Measurements from ENCODE around the gene ARHGAP42.

ARHGAP42 gene

DNA sequence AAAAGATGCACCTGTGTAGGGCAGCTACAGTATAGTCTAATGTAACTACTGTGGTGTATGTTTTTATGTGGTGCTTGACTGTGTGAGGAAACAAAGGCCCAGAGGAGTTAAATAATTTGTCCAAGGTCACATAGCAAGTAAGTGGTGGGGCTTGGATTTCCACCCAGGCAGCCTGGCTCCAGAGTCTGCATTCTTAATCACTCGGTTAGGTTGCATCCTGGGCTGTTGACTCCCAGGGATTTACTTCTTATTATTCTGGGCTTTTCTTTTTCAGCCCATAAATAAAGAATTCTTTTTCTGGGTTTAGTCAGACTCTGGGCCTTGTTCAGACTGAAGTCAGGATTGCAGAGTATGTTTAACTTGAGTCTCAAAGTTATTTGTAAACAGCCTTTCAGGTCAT lies 82.1 kb downstream of the ARHGAP42 start:
- no peak for DNase-seq

DNA sequence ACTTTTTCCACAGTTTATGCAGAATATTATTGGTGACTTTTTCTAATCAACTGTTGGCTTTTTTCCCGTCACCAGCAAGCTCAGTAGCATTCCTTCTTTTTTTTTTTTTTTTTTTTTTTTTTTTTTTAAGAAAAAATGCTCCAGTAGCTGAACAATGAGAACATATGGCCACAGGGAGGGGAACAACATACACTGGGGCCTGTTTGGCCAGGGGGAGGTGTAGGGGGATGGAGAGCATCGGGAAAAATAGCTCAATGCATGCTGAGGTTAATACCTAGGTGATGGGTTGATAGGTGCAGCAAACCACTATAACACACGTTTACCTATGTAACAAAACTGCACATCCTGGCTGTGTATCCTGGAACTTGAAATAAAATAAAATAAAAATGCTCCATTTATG lies 82.5 kb downstream of the ARHGAP42 start:
- DNase-seq, result no peak

DNA sequence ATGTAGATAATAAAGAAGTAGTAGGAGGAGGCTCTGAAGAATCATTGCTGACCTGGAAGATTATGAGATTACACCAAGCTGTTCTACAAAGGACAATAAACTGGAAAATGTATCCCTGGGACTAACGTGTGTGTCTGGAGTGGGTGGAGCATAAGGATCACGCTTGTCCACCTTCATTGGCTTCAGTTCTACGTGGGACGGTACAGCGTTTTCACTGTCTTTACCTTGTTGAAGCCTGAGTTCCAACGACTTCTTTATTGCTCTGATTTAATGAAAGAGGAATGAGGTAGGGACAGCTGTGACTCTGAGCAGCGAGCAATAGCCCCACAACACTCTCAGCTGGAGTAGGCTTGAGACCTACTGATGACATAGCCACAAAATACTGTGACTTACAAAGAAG lies 87.0 kb downstream of the ARHGAP42 start:
- DNase-seq, result no peak

DNA sequence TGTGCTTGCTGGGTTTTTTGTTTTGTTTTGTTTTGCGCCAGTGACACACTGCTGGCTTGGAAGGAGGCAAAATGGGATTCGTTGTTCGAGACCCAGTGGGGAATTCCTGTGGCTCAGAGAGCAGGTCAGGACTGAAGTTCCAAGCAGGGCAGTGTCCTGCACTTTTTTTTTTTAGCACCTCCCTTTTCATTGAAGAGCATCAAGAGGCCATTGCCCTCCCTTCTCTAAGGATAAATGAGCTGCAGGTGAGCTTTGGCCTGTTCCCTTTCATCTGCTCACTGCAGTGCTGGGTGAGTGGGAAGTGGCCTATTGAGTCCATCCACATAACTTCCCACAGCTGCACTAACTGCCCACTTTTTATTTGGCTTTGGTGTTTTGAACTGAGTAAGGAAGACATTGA lies 87.8 kb downstream of the ARHGAP42 start:
- no peak for DNase-seq

DNA sequence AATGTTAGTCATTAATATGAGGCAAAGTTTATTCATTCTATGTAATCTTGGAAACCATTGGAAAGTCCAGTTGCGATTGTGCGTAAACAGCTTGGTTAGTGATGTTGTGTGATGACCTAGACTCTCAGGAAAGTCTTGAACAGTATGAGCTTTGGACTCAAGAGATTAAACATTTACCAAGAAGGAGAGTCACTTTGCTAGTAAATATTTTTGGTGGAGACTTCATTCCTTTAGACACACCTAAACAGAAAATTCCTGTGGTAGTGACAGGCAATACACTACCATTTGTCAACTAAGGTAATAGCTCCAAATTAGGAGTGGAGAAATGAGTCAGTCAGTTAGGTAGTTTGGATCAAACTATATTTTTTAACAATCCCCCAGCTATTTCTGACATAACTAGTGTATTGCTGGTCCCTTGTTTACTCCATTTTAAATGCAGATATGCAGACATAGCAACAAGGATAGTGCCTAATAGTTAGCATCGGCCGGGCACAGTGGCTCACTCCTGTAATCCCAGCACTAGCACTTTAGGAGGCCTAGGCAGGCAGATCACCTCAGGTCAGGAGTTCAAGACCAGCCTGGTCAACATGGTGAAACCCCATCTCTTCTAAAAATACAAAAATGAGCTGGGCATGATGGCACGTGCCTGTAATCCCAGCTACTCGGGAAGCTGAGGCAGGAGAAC lies 89.3 kb downstream of the ARHGAP42 start:
- DNase-seq, result no peak

DNA sequence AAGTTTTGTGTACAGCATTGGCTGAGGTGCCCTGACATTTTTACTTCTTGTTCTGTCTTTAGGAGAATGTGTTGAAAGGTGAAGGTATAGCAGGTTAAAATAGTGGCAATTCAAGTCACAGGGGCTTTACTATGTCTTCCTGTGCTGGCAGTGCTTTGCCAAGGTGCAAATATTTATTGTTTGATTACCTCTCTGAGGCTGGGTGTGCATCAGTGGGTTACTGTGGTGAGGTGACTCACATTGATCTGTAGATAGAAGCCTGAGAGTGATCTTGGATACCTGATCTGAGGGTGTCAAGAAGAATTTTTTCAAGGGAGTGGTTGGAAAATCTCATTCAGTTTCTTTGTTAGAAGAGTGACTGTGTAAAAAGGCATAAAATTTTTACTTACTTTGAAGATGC lies 90.0 kb downstream of the ARHGAP42 start:
- no peak for DNase-seq

DNA sequence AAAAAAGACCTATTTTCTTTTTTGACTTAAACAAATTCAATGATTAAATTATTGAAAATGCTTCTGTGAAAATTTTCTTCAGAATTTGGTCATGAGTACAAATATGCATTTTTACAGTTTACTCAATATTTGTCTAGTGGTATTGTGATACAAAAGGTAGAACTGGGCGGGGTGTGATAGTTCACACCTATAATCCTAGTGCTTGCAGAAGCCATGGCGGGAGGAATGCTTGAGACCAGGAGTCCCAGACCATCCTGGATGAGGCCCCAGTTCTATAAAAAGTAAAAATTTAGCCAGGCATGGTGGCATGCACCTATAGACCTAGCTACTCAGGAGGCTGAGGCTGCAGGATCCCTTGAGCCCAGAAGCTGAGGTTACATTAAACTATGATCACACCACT lies 90.6 kb downstream of the ARHGAP42 start:
- no peak for DNase-seq

DNA sequence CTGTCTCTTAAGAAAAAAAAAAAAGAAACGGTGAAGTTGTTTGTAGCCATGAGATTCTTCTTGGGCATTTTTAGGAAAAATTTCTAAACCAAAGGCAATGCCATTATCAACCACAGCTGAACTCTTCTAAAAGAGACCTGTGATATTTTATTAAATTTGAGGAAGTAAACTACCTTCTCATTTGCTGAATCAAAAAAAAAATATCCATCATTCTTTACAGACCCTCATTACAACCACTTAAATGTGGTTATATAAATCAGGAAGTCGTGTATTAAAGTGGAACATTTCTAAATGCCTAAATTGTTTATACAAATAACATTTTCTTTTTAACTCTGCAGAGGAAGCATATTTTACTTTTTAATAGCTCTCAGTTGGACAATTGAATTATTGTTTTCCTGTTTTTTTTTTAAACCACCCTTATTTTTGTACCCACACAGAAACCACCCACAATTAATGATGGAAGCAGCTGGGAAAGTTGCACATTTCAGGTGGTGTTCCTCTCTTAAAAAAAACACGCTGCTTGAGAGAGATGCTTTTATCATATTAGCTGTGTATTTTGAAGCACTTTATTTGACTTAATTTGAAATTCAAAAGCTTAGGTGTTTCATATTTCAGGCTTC lies 91.2 kb downstream of the ARHGAP42 start:
- no peak for DNase-seq

DNA sequence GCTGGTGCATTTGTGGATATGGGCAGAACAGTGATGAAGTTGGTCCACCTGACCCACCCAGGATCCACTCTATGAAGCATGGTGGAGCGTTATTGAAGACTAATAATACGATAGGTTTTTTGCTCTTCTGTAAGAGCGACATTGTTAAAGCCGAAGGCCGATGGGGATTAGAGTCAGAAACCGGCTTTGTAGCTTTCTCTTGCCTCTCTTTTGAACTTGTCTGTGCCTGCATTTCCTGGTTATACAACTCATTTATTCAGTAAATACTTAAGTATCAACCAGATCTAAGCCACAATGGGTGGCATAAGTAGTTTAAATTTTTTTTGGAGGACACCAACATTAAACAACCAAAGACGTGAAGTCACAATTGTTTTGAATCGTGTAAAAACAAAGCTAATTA lies 93.4 kb downstream of the ARHGAP42 start:
- no peak for DNase-seq

DNA sequence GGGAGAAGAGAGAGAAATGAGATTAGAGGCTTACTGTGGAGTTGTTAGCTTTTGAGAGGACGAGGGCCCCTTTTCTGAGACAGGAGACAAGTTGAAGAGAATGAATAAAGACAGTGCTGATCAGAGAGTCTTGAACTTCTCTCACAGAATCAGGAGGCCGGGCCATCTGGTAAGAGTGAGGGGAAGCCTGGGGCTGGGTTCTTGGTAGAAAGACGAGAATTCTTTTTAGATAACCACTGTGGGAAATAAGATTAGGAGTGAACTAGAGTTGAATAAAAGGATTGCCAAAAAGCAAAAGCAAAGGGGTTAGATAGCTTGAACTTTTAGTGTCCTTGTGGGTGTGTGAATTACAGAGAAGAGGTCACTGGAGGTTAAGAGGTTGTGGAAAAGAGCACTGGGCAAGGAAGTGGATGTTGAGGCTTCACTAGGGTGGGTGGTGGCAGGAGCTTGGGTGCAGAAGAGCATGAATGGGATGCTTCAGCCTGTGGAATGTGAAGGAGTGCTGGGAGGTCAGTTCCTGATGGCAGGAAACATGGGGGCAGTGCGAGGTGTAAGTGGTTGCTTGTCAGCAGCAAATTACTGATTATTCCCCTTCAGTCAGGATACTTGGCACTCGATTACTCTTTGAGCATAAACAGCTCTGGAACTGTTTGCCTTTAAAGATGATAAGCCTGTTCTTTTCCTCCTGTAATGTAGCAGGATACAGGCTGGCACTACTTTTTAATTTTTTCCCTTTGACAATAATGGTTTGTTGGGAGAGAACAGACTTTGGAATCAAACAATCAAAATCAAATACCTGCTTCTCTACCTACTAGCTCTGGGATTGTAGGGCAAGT lies 98.3 kb downstream of the ARHGAP42 start:
- DNase-seq, result no peak

DNA sequence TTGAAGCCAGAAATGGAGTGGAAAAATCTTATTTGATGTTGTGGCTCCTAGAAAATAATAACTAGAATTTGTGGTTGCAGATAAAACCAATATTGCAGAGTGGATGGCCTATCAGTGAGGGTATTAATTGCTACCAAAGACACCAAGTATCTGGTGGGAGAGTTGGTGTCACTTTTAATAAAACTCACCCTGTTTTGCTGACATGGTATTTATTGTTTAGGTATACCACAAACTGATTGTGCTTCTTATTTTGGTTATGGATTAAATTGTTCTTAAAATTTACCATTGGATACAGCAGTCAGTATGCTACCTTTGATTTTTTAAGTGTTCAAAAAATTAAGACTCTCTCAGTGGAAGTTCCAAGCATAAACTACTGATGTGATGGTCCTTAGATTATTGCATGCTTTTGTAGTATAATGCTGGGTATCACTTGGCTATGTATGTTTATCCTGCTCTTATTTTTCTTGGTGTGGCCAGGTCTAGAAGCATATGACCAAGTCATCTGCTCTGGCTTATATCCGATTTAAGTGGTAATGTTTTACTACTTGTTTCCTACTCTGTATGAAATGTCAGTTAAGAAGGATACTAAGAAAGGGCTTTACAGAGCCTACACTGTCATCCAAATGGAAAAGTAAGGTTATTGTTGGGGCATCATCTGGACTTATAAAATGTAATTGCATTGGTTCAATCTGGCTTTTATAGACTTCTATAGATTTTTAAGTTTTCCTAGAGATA lies 101.6 kb downstream of the ARHGAP42 start:
- DNase-seq, result no peak

DNA sequence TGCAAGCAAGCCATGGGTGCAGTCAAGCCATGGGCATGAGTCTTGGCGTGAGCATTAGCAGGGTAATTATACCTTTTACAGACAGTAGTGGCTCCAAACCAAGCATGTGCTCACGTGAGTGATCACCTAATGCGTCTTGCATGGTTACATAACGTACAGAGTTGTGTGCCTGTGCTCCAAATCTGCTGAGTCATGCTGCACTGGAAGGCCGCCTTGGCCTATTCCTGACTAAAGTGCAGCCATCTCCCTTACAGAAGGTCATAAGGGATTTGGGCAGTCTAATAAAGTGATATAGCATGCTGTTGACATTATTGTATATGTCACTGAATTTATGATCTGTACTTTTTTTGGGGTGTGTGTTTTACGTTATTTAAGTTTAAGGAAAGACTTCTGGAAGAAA lies 102.4 kb downstream of the ARHGAP42 start:
- no peak for DNase-seq

DNA sequence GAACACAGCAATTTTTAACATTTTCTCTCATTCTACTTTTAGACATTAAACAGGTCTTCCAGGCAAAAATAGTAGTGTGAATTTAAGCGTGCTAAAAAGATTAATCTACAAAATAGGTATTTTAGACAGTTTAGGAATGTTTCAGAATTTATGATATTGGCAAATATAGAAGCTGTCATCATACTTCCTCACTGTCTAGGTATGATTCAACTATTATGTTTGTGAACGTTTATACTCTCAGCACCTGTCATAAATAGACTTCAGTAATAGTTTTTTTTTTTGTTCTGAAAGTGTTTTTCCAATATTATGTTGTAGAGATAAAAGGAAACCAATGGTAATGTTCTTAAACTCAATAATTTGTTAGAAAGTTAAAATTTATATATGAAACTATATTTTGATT lies 103.0 kb downstream of the ARHGAP42 start:
- no peak for DNase-seq

DNA sequence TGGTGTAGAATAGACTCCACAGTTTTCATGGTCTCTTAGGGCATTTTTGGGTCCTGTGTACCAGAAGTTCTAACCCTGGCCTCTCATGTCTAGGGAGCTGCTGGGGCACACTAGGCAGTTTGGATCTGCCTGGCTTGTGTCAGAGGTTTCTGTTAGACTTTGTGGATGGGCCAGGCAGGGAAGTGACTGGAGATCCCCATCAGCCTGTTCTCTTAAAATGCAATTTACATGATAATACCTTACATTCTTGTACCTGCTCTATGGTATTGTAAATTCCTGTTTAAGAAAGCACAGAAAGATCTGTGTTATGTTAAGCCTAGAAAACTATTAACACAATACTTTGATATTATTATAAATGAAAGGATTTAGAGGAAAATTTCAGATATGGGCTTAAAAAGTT lies 104.0 kb downstream of the ARHGAP42 start:
- no peak for DNase-seq

DNA sequence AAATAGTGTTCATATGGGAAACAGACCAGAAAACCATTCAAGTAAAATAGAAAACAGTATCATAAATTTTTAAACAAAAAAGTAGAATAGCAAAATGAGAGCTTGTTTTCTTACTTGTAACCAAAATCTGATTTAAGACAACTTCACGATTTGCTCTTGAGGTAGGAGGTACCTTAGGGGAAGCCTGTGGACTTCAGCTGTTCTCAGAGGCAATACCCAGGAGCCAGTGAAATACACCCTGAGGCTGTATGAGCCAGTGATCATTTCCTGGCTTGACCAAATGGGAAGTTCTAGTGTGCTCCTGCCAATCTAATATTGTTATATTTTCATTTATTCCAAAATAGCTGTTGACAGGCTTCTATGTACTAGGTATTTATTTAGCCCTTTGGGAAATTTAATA lies 104.8 kb downstream of the ARHGAP42 start:
- no peak for DNase-seq

DNA sequence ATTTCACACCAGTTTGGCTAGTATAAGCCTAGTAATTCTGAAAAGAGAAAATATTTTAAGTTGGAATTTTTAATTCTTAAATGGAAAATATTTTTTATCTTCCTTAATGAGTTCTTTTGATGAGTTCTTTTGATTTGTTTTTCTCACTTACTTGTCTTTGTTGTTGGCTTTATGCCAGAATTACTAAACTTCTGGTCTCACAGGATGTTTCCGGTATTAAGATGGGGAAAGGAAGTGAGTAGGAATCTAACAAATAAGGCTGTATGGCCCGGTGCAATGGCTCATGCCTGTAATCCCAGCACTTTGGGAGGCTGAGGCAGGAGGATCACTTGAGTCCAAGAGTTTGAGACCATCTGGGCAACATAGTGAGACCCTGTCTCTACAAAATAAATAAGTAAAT lies 106.4 kb downstream of the ARHGAP42 start:
- DNase-seq, result no peak

DNA sequence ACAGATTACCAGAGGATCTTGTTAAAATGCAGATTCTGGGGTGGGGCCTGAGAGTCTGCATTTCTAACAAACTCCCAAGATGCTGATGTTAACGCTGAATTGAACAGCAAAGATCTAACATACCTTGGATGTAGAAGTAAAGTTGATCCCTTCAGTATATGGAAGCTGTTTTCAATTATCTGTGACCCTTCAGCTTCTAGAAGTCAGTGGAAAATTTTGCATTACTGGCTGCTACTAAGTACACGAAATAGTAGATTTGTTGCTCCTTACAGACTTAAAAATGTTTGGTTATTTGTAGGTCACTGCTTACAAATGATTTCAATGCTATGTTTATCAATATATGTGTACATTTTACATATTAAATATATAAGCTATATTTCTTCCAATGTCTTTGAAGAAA lies 107.4 kb downstream of the ARHGAP42 start:
- DNase-seq, result no peak

DNA sequence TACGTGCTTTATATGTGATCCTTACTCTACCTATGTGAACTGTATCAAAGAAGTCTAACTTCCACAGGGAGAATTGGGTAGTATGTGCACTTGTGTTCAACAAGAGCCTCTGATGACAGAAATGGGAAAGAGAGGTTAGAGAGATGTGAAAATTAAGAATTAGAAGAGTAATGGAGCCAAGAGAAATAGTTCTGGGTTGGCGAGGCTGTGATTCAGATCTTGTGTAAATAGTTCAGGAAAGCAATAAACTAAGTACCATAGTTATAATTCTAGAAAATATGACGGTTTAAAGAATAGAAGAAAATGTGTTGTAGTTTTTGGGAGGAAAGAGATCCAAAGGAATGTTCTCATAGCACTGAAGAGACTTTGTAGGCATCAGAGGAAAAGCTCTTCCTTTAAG lies 112.4 kb downstream of the ARHGAP42 start:
- DNase-seq, result no peak

DNA sequence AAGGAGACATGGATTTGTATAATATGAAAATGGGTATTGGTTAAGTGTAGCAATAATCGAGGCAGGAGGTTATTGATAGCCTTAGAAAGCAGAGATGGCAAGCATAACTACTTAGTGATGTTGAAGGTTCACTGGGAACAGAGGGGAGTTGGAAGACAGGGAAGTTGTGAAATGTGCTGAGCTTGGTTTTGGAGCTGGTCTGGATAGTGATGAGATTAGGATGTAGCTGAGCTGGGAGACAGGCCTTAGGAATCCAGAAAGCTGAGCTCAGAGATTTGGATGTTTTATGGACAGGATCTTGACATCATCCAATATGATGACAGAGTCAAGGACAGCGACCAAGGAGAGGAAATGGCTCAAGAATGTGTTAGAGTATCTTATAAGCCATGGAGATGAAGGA lies 113.1 kb downstream of the ARHGAP42 start:
- DNase-seq, result no peak

DNA sequence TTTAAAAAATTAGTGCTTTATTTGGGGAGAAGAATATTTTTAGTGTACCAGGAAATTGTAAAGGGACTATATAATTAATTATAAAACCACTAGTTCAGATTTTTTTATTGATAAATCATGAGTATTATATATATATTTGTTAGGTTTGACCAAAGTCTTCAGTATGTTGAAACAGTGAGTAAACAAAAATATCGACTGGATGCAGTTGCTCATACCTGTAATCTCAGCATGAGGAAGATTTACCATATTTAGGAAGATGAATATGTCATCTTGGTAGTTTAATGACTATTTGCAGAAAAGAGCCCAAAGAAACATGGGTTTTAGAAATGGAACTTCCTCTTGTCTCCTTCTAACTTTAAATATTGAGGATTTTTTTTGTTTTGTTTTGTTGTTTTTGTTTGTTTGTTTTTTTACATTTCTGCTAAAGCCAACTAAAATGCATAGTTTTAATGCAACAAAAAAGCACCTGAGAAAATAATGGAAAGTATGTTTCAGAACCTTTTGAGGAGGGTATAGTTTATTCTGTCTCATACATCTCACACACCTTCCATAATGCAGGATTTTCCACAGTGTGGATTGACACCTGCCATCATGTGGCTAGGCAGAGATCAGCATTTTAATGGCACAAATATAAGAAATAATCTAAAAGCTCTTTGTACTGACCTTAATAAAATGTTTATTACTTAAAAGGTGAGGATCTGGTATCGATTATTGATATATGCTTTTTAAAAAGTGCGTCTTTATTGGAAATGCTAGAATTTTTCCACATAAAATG lies 114.3 kb downstream of the ARHGAP42 start:
- DNase-seq, result no peak

DNA sequence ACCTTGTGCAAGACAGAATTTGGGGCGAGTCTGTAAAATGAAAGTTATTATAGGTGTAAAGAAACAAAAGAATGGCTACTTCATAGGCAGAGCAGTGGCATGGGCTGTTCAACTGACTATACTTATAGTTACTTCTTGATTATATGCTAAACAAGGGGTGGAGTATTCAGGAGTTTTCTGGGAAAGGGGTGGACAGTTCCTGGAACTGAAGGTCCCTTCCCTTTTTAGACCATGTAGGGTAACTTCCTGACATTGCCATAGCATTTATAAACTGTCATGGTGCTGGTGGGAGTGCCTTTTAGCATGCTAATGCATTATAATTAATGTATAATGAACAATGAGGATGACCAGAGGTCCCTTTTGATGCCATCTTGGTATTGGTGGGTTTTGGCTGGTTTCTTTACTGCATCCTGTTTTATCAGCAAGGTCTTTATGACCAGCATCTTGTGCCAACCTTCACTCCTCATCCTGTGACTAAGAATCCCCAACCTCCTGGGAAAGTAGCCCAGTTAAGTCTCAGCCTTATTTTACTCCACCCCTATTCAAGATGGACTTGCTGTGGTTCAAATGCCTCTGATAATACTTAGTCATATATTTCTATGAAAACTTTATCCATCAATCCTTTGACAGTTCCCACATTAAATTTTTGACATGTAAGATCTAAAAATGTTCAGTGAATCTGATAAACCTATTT lies 118.6 kb downstream of the ARHGAP42 start:
- DNase-seq, result no peak

DNA sequence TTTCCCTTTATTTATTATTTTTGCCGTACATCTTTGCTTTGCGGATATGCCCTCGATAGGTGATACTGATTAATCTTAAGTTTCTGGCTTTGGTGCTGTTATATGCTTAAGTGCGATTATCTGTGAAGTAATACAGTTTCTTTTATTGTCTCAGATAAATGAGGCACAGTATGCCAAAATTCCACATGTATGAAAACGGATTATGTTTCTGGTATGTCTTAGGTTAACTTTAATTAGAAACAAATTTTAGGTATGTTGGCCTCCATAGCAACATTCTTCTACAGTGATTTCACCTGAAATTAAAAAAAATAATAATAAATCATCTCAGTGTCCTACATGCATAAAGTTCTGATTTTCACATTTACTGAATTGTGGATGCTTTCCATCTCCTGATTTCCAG lies 119.2 kb downstream of the ARHGAP42 start:
- DNase-seq, result no peak
